GM20431 (cell line): Measurements from ENCODE around the gene CELSR1.

Experiments
- in situ Hi-C: fragments of 300-500 bp; cut with MseI, MboI; formaldehyde crosslinking; loops from one replicate; pipeline ENCODE4 v1.15.0; 2020; ENCODE audit warnings: low sequenced_read_pairs; ENCODE audit not compliant: unreplicated experiment

Gene CELSR1

DNA sequence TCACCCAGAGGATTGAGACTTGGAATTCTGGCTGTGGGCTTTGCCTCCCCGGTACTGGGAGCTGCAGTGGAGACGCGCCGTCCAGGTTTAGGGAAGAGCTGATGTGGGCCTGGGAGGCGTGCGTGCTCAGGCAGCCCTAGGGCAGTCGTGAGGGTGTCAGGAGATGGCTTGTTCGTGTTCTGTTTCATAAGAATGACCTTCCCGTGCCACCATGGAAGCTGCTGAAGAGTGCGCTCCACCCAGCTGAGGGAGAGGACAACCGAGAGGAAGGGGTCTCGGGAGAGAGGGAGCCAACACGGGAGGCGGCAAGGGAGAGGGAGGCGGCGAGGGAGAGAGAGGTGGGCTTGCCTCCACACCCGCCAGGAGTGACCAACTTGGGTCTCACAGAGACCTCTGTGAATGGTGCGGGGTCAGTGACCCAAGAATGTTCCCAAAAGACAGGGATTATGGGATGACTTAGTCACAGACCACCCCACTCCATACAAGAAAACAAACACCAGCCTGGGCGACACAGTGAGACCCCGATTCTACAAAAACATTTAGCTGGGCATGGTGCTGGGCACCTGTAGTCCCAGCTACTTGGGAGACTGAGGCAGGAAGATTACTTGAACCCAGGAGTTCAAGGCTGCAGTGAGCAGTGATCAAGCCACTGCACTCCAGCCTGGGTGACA lies 216.6 kb downstream of the CELSR1 start:
- in situ Hi-C loops = loop anchor here (25.0 kb wide), 1 partner anchor 309 kb away; no protein-coding TSS in a partner anchor

GRCh38 chr22:46320166-46320710 lies 217.2 kb downstream of the CELSR1 start:
- in situ Hi-C loops = loop anchor here (25.0 kb wide), 1 partner anchor 308 kb away; no protein-coding TSS in a partner anchor

- in situ Hi-C loops = loop anchor here (5.0 to 25.0 kb wide), 2 partner anchors 202 to 307 kb away; no protein-coding TSS in a partner anchor
Measured at GRCh38 chr22:46319319-46319718, 218.1 kb downstream of the CELSR1 start.

DNA sequence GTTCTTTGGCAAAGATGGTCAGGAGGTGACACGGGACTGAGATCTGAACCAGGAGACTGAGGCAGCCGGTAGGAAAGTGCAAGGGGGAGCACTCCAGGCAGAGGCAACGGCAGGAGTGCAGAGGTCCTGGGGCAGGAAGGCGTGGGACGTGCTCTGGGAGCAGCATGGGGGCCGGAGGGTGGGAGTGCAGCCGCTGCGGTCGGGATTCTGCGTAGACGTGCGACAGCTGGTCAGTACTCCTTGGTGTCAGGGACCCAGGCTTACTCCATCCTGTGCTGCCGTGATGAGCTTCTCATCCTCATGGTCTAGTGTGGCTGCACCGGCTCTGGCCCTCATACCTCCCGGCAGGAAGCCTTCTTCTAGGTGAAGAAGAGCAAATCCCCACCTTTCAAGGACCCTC lies 218.8 kb downstream of the CELSR1 start:
- in situ Hi-C loops = loop anchor here (5.0 to 25.0 kb wide), 2 partner anchors 201 to 306 kb away; no protein-coding TSS in a partner anchor

- in situ Hi-C loops = loop anchor here (5.0 to 25.0 kb wide), 2 partner anchors 200 to 305 kb away; no protein-coding TSS in a partner anchor
Measured at GRCh38 chr22:46317646-46318045, 219.8 kb downstream of the CELSR1 start.

DNA sequence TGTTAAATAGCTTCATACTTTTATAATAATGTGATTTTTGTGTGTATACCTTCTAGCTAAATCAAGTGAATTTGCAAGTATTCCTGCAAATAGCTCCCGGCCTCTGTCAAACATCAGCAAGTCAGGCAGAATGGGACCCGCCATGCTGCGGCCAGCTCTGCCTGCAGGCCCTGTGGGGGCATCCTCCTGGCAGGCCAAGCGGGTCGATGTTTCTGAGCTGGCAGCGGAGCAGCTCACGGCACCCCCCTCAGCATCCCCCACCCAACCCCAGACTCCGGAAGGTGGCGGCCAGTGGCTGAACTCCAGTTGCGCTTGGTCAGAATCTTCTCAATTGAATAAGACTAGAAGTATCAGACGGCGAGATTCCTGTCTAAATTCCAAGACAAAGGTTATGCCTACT lies 221.4 kb downstream of the CELSR1 start:
- in situ Hi-C loops = loop anchor here (5.0 to 25.0 kb wide), 2 partner anchors 199 to 304 kb away; no protein-coding TSS in a partner anchor

DNA sequence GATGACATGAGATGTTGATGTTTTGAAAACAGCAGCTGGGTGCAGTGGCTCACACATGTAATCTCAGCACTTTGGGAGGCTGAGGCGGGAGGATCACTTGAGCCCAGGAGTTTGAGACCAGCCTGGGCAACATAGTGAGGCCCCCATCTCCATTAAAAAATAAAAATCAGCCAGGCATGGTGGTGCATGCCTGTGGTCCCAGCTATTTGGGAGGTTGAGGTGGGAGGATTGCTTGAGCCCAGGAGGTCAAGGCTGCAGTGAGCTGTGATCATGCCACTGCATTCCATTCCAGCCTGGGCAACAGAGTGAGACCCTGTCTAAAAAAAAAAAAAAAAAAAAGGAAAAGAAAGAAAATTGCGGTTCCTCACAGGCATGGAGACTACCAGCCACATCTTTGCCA lies 224.6 kb downstream of the CELSR1 start:
- in situ Hi-C loops = loop anchor here (25.0 kb wide), 1 partner anchor 301 kb away; no protein-coding TSS in a partner anchor

- in situ Hi-C loops = loop anchor here (25.0 kb wide), 1 partner anchor 300 kb away; no protein-coding TSS in a partner anchor
Measured at GRCh38 chr22:46312056-46312455, 225.4 kb downstream of the CELSR1 start.
